Measurements from ENCODE around the gene CNGB1. TPM values are rescaled to one million over a fixed set of nuclear protein-coding genes. Genes with fewer than 3 reads are reported as not detected.
A peak's percentile ranks its signal among the peaks of the same experiment; 100 is the strongest.
"Not testable (repeated sequence)": the region's sequence is repeated elsewhere in the genome, so short reads cannot be mapped to it uniquely, and the experiment has no call there.

The CNGB1 gene
- total RNA-seq, 1 experiment from 2014 or later, result not detected

DNA sequence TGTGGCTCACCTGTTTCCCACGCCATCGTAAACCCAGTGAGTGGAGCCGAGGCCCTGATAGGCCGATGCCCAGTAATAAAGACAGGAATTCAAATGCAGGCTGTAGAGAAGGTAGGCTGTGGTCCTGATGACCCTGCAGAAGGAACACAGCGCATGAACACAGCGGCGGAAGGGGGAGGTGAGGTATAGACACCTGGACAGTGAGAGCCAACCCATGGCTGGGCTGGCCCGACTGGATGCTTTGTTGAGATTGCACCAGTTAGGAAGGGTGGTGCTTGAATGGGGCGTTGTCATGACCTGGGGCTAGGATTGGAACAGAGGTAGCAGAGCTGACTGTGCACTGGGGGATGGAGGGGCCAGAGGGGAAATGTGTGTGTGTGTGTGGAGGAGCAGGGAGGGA lies 59.2 kb downstream of the CNGB1 start:
- H3K36me3 ChIP-seq, result no peaks in the 10 kb centered on the region
- H3K4me1 ChIP-seq, result no peaks in the 10 kb centered on the region
- no peaks in the 10 kb centered on the region for H3K9me3 ChIP-seq (replicated peaks)
- H3K27ac ChIP-seq, result no peak overlapping the region
- H3K4me3 ChIP-seq, result no peak overlapping the region
- peaks cover 26% of the 10 kb centered on the region for H3K27me3 ChIP-seq
- DNase-seq, result no peak

DNA sequence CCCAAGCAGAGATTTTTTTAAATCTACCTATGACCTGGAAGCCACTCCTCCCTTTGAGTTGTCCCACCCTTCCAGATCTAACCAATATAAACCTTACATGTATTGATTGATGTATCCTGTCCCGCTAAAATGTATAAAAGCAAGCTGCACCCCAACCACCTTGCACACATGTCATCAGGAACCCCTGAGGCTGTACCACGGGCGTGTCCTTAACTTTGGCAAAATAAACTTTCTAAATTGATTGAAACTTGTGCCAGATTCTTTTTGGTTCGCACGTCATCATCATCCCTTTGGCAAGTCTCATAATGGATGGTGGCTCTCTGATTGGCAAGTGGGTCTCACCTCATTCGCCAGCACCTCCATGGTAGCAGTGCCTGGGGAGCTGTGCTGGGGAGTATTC lies 60.2 kb downstream of the CNGB1 start:
- Histone ChIP-seq H3K27ac (no peak overlapping the region), H3K27me3 (peaks cover 36% of the 10 kb centered on the region), H3K4me1 (no peaks in the 10 kb centered on the region), H3K36me3 (no peaks in the 10 kb centered on the region), H3K9me3 (replicated peaks) (no peaks in the 10 kb centered on the region), H3K4me3 (no peak overlapping the region)
- DNase-seq, result no peak

DNA sequence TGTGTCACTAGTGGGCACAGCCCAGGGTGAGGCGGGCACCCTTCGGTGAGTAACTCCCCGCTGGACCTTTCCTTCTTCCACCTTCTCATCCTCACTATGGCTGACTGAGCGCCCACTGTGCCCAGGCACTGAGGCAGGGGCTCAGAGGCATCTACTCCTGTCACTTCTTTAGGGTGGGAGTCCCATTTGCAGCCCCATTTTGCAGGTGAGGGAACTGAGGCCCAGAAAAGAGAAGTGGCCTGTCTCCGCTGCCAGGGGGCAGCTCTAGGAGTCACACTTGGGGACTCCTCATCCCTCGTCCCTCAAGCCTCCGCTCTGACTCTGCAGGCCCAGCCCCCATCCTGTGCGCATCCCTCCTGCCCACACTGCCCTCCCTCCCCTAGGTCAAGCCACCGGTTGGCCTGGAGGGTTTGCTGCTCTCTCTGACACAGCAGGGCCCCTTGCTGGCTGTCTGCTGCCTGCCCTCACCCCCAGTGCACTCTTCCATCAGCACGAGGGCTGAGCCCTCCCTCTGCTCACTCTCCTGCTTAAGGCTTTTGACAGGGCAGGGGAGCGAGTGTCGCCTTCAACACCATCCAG lies 62.4 kb downstream of the CNGB1 start:
- Histone ChIP-seq H3K27me3 (peaks cover 52% of the 10 kb centered on the region), H3K4me3 (no peak overlapping the region), H3K4me1 (no peaks in the 10 kb centered on the region), H3K9me3 (replicated peaks) (no peaks in the 10 kb centered on the region), H3K27ac (no peak overlapping the region), H3K36me3 (no peaks in the 10 kb centered on the region)
- no peak for DNase-seq

DNA sequence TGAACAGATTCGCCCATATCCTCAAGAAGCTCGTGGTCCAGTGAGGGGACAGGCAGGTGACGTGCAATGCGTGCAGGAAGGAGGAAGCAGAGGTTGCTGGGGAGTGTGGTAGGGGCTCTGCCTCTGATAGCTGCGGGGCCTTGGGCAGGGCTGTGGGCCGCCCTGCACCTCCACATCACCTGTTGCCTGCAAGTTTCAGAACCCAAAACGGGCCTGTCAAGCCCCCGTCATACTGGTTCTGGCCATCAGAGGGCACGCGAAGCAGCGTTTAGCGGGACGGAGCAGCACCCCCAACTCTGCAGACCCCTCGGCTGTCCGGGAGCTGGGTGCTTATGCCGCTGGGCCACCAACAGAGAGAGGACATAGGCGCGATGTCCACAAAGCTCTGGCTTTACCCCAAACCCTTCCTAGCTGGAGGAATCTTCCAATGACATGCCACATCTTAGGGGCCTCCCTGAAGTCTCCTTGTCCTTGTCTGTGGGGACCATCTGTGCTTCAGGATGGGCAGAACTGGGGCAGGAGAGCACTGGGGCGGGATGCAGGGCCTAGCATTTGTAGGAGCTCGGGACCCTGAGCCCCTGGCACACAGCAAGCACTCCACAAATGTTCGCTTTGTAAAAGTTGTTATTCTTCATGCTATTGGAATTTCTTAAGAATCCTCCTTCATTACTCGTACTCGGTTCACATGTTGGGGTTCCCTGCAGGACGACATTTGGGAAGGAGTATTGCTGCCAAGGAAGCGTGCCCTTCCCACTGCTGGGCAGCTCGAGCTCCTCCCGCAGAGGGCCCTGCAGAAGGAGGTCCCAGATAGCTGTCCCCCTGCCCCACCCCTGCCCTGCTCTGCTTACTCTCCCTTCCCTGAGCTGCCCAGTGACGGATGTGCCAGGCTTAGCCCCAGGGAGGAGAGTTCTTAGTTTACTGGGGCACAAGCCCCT lies 64.3 kb downstream of the CNGB1 start:
- no peak overlapping the region for H3K27ac ChIP-seq
- H3K4me1 ChIP-seq, result no peaks in the 10 kb centered on the region
- H3K9me3 ChIP-seq (replicated peaks), result no peaks in the 10 kb centered on the region
- DNase-seq, result no peak
- no peak overlapping the region for H3K4me3 ChIP-seq
- no peaks in the 10 kb centered on the region for H3K36me3 ChIP-seq
- peaks cover 59% of the 10 kb centered on the region for H3K27me3 ChIP-seq

DNA sequence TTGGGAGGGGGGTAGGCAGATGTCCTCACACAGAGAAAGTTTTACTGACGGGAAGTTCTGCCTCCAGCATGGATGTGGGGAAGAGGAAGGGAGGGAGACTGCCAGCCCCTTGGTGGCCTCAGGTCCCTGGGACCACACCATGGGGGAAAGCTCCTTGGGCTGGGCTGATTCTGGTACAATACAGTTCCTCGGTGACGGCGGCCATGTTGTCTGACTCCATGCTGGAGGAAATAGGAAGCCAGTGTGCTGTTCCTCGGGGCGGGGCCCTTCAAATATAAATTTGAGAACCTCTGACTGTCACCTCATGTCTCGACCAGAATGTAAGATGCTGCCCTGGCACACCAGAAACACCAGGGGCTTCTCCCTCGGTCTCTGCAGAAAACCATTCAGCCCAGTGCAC lies 66.8 kb downstream of the CNGB1 start:
- H3K27me3 ChIP-seq, result peaks cover 59% of the 10 kb centered on the region
- peak in 1 of 2 experiments; percentile 13 for DNase-seq

DNA sequence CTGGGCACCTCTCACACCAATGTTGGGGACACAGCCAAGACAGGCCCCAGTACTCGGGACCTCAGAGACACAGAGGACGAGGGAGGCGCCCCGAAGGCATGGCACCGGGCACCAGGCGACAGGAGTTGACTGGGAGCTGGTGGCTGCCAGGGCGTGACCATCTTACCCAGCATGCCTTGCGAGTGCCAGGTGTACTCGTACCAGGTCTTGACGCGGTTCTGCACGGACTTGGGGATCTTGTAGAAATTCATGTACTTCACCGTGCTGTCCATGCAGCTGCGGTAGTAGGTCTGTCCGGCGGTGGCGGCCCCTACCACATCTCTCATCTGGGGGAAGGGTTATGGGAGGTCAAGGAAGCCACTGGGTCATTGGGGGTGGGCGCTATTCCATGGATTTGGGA lies 67.3 kb downstream of the CNGB1 start:
- no peak overlapping the region for H3K27ac ChIP-seq
- no peak for DNase-seq
- H3K27me3 ChIP-seq, result peaks cover 57% of the 10 kb centered on the region
- no peaks in the 10 kb centered on the region for H3K4me1 ChIP-seq
- no peaks in the 10 kb centered on the region for H3K9me3 ChIP-seq (replicated peaks)
- no peaks in the 10 kb centered on the region for H3K36me3 ChIP-seq
- H3K4me3 ChIP-seq, result no peak overlapping the region; the same call in 1 of the 2 replicates

More for the DNA sequence above, 66.8 kb downstream of the CNGB1 start:
- H3K9me3 ChIP-seq (replicated peaks), result no peaks in the 10 kb centered on the region
- no peaks in the 10 kb centered on the region for H3K4me1 ChIP-seq
- no peak overlapping the region; the same call in 1 of the 2 replicates for H3K4me3 ChIP-seq
- no peak overlapping the region for H3K27ac ChIP-seq
- H3K36me3 ChIP-seq, result no peaks in the 10 kb centered on the region

DNA sequence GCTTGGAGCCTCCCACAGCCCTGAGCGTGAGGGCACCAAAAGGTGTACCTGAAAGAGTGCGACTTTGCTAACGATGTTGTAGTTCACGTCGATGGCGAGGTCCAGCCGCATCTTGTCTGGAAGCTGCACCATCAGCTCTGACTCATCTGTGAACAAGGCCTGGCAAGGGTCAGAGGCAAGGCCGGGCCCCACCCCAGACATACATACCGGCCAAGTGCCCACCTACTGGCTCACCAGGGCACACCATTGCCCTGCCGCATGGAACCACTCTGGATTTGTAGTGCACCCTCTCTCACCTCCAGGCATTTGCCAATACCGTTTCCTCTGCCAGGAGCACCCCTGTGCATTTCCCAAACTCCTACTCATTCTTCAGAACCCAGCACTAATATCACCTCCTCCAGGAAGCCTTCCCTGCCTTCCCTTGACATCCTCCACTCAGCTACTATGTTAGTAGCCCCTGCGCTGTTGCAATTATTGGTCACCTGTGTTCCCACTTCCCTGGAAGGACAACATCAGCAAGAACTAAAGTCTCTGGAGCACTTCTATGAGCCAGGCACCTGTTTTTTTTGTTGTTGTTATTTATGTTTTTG lies 69.4 kb downstream of the CNGB1 start:
- H3K4me3 ChIP-seq, result no peak overlapping the region
- no peaks in the 10 kb centered on the region for H3K36me3 ChIP-seq
- H3K27me3 ChIP-seq, result peaks cover 43% of the 10 kb centered on the region
- H3K27ac ChIP-seq, result no peak overlapping the region
- no peaks in the 10 kb centered on the region for H3K4me1 ChIP-seq
- no peaks in the 10 kb centered on the region for H3K9me3 ChIP-seq (replicated peaks)
- DNase-seq, result no peak

DNA sequence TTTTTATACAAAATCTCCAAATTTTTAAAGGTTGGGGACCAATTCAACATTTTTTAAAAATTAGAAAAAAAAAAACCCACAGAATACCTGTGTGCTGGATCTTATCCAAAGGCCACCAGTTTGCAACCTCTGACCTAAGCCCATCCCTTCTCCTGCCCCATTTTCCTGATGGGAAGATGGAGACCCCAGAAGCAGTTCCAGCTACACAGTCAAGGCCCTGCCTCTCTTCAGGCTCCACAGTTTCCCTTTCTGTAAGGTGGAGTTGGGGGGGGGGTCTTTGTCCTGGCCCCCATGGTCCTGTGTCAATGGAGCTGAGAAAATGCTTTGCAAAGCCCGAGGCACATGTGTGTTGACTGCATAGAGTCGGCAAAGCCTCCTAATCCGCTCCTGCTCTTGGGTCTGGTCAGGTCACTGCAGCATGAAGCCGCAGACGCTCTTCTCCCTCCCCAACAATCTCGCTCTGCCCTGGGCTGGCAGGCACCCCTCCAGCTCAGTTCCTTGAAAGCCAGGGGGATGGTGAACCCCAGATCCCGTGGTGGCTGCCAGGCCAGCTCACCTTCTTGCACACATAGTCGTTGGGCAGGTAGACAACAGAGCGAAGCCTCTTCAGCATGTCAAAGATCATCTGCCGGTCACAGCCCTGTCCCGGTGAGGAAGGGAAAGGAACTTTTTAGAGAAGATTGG lies 70.0 kb downstream of the CNGB1 start:
- H3K4me3 ChIP-seq, result no peak overlapping the region
- no peaks in the 10 kb centered on the region for H3K9me3 ChIP-seq (replicated peaks)
- DNase-seq, result no peak
- no peak overlapping the region for H3K27ac ChIP-seq
- peaks cover 37% of the 10 kb centered on the region for H3K27me3 ChIP-seq
- no peaks in the 10 kb centered on the region for H3K36me3 ChIP-seq
- no peaks in the 10 kb centered on the region for H3K4me1 ChIP-seq

DNA sequence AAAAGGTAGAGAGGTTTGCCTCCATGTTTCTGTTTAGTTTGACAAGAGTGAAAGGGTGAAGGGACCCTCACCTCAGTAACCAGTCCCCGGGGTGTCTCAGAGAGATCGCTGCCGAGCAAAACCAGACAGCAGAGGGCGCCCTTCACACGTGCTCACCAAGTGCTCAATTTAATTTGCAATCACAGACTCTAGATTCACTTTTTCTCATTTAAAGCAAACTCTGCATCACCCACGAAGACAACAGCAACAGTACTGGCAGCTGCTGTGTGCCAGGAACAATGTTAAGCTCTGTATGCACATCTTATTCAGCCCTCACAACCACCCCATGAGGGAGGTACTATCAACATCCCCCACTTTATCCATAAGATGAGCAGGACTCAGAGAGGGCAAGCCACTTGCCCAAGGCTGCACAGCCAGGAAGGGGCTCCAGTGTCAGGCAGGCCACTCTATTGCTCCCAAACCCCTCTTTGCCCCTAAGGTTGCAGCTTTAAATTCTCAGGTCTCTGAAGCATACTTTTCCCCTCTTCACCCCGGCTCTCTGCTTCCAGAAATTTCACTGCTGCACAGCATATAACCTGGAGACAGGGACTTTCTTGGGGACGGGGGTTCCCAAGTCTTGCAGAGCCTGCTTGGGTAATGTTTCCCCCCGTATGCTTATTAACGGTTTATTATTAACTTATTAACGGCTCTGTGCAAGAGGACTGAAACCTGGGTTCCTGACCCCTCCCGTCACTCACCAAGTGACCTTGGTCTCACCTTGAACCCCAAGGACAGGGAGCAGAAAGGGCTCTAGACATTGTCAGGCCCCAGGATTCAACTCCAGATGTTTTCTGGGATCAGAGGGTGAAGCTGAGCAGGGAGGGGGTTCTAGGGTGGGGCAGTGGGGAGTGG lies 70.9 kb downstream of the CNGB1 start:
- Histone ChIP-seq H3K9me3 (replicated peaks) (no peaks in the 10 kb centered on the region), H3K4me3 (no peak overlapping the region), H3K36me3 (no peaks in the 10 kb centered on the region), H3K4me1 (no peaks in the 10 kb centered on the region), H3K27ac (no peak overlapping the region), H3K27me3 (peaks cover 28% of the 10 kb centered on the region)
- peak; percentile 72 to 86 for DNase-seq

DNA sequence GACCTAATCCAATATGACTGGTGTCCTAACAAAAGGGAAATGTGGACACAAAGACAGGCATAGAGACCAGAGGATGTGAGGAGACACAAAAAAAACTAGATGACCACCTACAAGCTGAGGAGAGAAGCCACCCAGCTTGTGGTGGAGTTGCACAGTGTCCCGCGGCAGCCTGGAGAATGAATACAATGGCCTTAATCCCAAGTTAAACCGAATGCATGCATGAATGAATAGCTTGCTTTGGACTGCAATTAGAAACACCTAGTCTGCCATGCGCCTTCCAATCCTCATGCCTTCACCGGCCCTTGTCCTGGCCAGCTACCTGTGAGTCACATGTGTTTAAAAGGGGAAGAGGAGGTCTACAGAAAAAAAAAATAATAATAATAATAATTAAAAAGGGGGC lies 72.0 kb downstream of the CNGB1 start:
- peaks cover 20% of the 10 kb centered on the region for H3K27me3 ChIP-seq
- H3K4me3 ChIP-seq, result no peak overlapping the region
- no peaks in the 10 kb centered on the region for H3K36me3 ChIP-seq
- H3K4me1 ChIP-seq, result no peaks in the 10 kb centered on the region
- H3K9me3 ChIP-seq (replicated peaks), result no peaks in the 10 kb centered on the region
- H3K27ac ChIP-seq, result no peak overlapping the region
- peak in 1 of 2 experiments; percentile 13 for DNase-seq

DNA sequence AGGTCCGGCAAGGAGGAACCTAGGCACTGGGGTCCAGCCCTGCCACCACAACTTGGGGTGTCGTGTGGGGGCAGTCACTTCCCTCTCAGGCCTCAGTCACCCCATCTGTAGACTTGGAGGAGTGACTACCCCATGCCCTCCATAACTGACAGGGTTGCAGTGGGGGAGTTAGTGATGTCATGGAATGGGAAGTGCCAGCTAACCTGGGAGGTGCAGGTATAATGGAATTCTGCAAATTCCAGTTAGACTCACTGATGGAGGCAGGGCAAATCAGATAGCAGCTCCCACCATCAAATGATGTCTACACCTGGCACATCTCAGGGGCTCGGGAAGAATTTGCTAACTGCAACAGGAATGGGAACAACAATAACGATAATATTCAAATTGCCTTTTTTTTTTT lies 72.9 kb downstream of the CNGB1 start:
- Histone ChIP-seq H3K4me1 (no peaks in the 10 kb centered on the region), H3K4me3 (no peak overlapping the region), H3K36me3 (no peaks in the 10 kb centered on the region), H3K27ac (no peak overlapping the region), H3K27me3 (peaks cover 14% of the 10 kb centered on the region), H3K9me3 (replicated peaks) (no peaks in the 10 kb centered on the region)
- no peak for DNase-seq

DNA sequence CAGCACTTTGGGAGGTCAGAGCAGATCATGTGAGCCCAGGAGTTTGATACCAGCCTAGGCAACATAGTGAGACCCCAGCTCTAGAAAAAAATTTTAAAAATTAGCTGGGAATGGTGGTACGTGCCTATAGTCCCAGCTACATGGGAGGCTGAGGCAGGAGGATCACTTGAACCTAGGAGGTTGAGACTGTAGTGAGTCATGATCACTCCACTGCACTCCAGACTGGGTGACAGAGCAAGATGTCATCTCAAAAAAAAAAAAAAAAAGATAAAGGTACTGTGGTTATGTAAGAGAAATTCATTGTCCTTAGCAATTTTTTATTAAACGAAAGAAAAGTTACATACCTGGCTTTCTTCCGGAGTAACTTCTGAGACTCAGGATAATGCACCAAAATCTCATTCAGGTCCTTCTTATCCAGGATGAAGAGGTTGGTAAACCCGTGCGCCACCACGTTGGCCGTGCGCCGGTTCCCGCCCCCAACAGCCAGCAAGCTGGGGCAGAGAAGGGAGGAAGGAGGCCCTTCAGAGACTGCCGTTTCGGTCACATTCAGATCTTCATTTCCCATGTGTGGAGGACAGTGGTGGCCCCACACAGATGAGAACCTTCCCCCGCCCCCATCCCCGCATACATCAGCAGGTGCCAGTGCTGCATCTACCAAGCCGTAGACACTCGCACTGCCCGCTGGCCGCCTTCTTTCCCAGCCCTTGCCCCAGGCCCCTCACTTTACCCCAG lies 73.7 kb downstream of the CNGB1 start:
- Histone ChIP-seq H3K27me3 (peaks cover 13% of the 10 kb centered on the region), H3K27ac (no peak overlapping the region), H3K4me1 (no peaks in the 10 kb centered on the region), H3K4me3 (no peak overlapping the region), H3K36me3 (no peaks in the 10 kb centered on the region), H3K9me3 (replicated peaks) (no peaks in the 10 kb centered on the region)
- no peak for DNase-seq

DNA sequence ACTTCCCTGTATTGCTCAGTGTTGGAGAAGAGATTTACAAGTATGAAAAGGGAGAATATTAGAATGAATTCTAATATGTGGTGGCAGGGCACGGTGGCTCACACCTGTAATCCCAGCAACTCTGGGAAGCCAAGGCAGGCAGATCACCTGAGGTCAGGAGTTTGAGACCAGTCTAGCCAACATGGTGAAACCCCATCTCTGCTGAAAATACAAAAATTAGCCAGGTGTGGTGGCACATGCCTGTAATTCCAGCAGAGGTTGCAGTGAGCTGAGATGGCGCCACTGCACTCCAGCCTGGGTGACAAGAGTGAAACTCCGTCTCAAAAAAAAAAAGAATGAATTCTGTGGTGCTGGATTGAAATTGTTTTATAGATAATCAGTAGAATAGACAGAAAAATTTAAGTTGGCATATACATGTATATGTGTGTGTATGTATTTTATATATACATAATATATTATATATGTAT lies 75.8 kb downstream of the CNGB1 start:
- not testable (repeated sequence) for H3K4me3 ChIP-seq

More for the DNA sequence above, 75.8 kb downstream of the CNGB1 start:
- DNase-seq; H3K9me3 ChIP-seq (replicated peaks); H3K27ac ChIP-seq; H3K4me1 ChIP-seq; H3K36me3 ChIP-seq: not testable (repeated sequence)
- peaks cover 14% of the 10 kb centered on the region for H3K27me3 ChIP-seq
